SK-N-SH (cell line): ENCODE measurements around the gene HS6ST3. TPM values are rescaled to one million over a fixed set of nuclear protein-coding genes. Genes with fewer than 3 reads are reported as not detected.

Source experiments
- CTCF ChIA-PET: fragments of 300-600, 350-600 bp; formaldehyde crosslinking; extraction: SDS; loops from one replicate; lab custom pipeline; 2021; lab: Yijun Ruan, JAX
- POLR2A ChIA-PET: fragments of 350-600 bp; sonication (Branson Sonifier 250); formaldehyde crosslinking; extraction: SDS; loops from one replicate; lab custom pipeline; 2020; ENCODE audit warnings: antibody characterized with exemption, inconsistent platforms; lab: Yijun Ruan, JAX
- DNase-seq: peaks from one replicate; pipeline ENCODE4 v3.0.0; 2012
- H2AFZ ChIP-seq: fragments of 200-600 bp; sonication (generic); 2 replicates; pipeline ENCODE4 v1.8.1; 2016; ENCODE audit warnings: antibody characterized with exemption, mild to moderate bottlenecking, low read depth
- H3F3A ChIP-seq: fragments of 200-600 bp; sonication (generic); replicated peaks from 2 replicates; pipeline ENCODE3; 2016; ENCODE audit warnings: antibody characterized with exemption, mild to moderate bottlenecking; ENCODE audit not compliant: insufficient read depth
- H3K27ac ChIP-seq, 2 experiments: fragments of 200-500 bp in 1 of 2; fragments of 200-600 bp in 1 of 2; sonication (Bioruptor generic) in 1 of 2; sonication (generic), shearing (Covaris generic) in 1 of 2; 2 replicates each; pipeline versions ENCODE4 v1.5.1 to v1.6.1; 2014 to 2016; ENCODE audit warnings: low read depth in 2 of 2, inconsistent platforms in 1 of 2, low read length in 1 of 2, mild to moderate bottlenecking in 1 of 2, mixed read lengths in 1 of 2
- H3K27me3 ChIP-seq: fragments of 200-600 bp; sonication (generic), shearing (Covaris generic); 2 replicates; pipeline ENCODE4 v1.6.1; 2016; ENCODE audit warnings: mixed run types; ENCODE audit not compliant: insufficient read depth
- H3K36me3 ChIP-seq, 2 experiments: fragments of 200-500 bp in 1 of 2; fragments of 200-600 bp in 1 of 2; sonication (Bioruptor generic) in 1 of 2; sonication (generic) in 1 of 2; replicated peaks in 1 of 2; 2 replicates each; pipeline versions ENCODE3 to v1.5.1; 2014 to 2016; ENCODE audit warnings: low read length in 1 of 2, mild to moderate bottlenecking in 1 of 2; ENCODE audit not compliant: insufficient read depth in 2 of 2, control insufficient read depth in 1 of 2
- H3K4me1 ChIP-seq, 2 experiments: fragments of 200-500 bp in 1 of 2; fragments of 200-600 bp in 1 of 2; sonication (Bioruptor generic) in 1 of 2; sonication (generic), shearing (Covaris generic) in 1 of 2; 2 replicates each; pipeline versions ENCODE4 v1.5.1 to v1.6.1; 2014 to 2016; ENCODE audit warnings: low read depth in 1 of 2, low read length in 1 of 2, mixed run types in 1 of 2; ENCODE audit not compliant: insufficient read depth in 2 of 2, control insufficient read depth in 1 of 2
- H3K4me2 ChIP-seq: fragments of 200-600 bp; sonication (generic), shearing (Covaris generic); 2 replicates; pipeline ENCODE4 v1.6.1; 2017; ENCODE audit warnings: mixed run types
- H3K4me3 ChIP-seq, 2 experiments: fragments of 200-500 bp in 1 of 2; fragments of 200-600 bp in 1 of 2; sonication (Bioruptor generic) in 1 of 2; sonication (generic), shearing (Covaris generic) in 1 of 2; 2 replicates each; pipeline versions ENCODE4 v1.5.1 to v1.8.1; 2014 to 2016; ENCODE audit warnings: low read depth in 2 of 2, inconsistent platforms in 1 of 2, low read length in 1 of 2, mild to moderate bottlenecking in 1 of 2, mixed read lengths in 1 of 2, moderate library complexity in 1 of 2
- H3K79me2 ChIP-seq: fragments of 200-600 bp; sonication (generic); 2 replicates; pipeline ENCODE4 v1.8.1; 2017; ENCODE audit warnings: mild to moderate bottlenecking; ENCODE audit not compliant: insufficient read depth
- H3K9ac ChIP-seq: fragments of 200-600 bp; sonication (generic); 2 replicates; pipeline ENCODE4 v1.6.1; 2017; ENCODE audit warnings: mixed run types
- H3K9me2 ChIP-seq: fragments of 200-600 bp; sonication (generic); 2 replicates; pipeline ENCODE4 v1.6.1; 2017; ENCODE audit warnings: mixed run types
- H3K9me3 ChIP-seq: fragments of 200-600 bp; sonication (generic); 2 replicates; pipeline ENCODE4 v1.6.1; 2017; ENCODE audit warnings: mixed run types, mild to moderate bottlenecking, moderate library complexity
- H4K20me1 ChIP-seq: fragments of 200-600 bp; sonication (generic); 2 replicates; pipeline ENCODE4 v1.6.1; 2017; ENCODE audit warnings: mild to moderate bottlenecking, mixed run types; ENCODE audit not compliant: insufficient read depth
- CHD2 ChIP-seq: fragments of 150-350 bp; IDR thresholded peaks from 2 replicates; pipeline ENCODE4 v1.6.1; 2018; ENCODE audit warnings: low read length; ENCODE audit not compliant: partially characterized antibody
- EP300 ChIP-seq, 2 experiments: IDR thresholded peaks; 2 replicates each; pipeline versions ENCODE4 v1.4.0 to v1.6.1; 2012; ENCODE audit warnings: borderline replicate concordance in 1 of 2, low read depth in 1 of 2, low read length in 1 of 2
- FOSL2 ChIP-seq: IDR thresholded peaks from 2 replicates; pipeline ENCODE4 v1.4.0; 2012; ENCODE audit warnings: low read depth, mild to moderate bottlenecking, moderate library complexity, borderline replicate concordance
- FOXJ3 ChIP-seq: sonication (generic); formaldehyde crosslinking; IDR thresholded peaks from 2 replicates; pipeline ENCODE4 v1.5.1; 2020; ENCODE audit warnings: mild to moderate bottlenecking, missing genetic modification reagents
- FOXM1 ChIP-seq: IDR thresholded peaks from 2 replicates; pipeline ENCODE4 v1.4.0; 2012; ENCODE audit warnings: low read depth, mild to moderate bottlenecking
- GABPA ChIP-seq: IDR thresholded peaks from 2 replicates; pipeline ENCODE4 v1.4.0; 2012; ENCODE audit warnings: low read depth, mild to moderate bottlenecking
- NRF1 ChIP-seq: IDR thresholded peaks from 2 replicates; pipeline ENCODE4 v1.6.1; 2012; ENCODE audit warnings: low read depth, mild to moderate bottlenecking, low read length
- POLR2AphosphoS5 ChIP-seq: IDR thresholded peaks from 2 replicates; pipeline ENCODE4 v1.6.1; 2012; ENCODE audit warnings: low read depth, low read length
- RFX5 ChIP-seq: IDR thresholded peaks from 2 replicates; pipeline ENCODE4 v1.6.1; 2012; ENCODE audit warnings: mild to moderate bottlenecking, improper control_type of control experiment, low read length
- SIN3A ChIP-seq: IDR thresholded peaks from 2 replicates; pipeline ENCODE4 v1.6.1; 2012; ENCODE audit warnings: low read depth, mild to moderate bottlenecking, low read length, moderate library complexity, borderline replicate concordance
- SMC3 ChIP-seq: IDR thresholded peaks from 2 replicates; pipeline ENCODE4 v1.6.1; 2012; ENCODE audit warnings: low read depth, low read length, improper control_type of control experiment
- TAF1 ChIP-seq: IDR thresholded peaks from 2 replicates; pipeline ENCODE4 v1.6.1; 2012; ENCODE audit warnings: low read depth, mild to moderate bottlenecking, low read length, moderate library complexity, borderline replicate concordance
- TEAD4 ChIP-seq: IDR thresholded peaks from 2 replicates; pipeline ENCODE4 v1.4.0; 2012; ENCODE audit warnings: mild to moderate bottlenecking, borderline replicate concordance; ENCODE audit not compliant: insufficient read depth
- YY1 ChIP-seq: IDR thresholded peaks from 2 replicates; pipeline ENCODE4 v1.4.0; 2012; ENCODE audit warnings: low read depth, mild to moderate bottlenecking
- WGBS: methylation state at CpG from one replicate; pipeline ENCODE4 v1.1.6; 2017; ENCODE audit warnings: low lambda C conversion rate; 5-methylcytosine and 5-hydroxymethylcytosine counted together
- polyA plus RNA-seq, 3 experiments: library from polyadenylated mRNA; depleted of rRNA; stranded (reverse); fragments of >200 nt; gene quantifications; 2 replicates each; pipeline ENCODE4 v1.2.3, GENCODE V29; 2012
- TF ChIP-seq, protein P1 (sequence below): fragments of 150-350 bp; IDR thresholded peaks from 2 replicates; pipeline ENCODE4 v1.6.1; 2016; ENCODE audit warnings: mild to moderate bottlenecking, low read depth, low read length
- TF ChIP-seq, protein P2 (sequence below): fragments of 200-600 bp; sonication (generic); IDR thresholded peaks from 2 replicates; pipeline ENCODE4 v1.6.1; 2017; ENCODE audit warnings: antibody characterized with exemption, mild to moderate bottlenecking, moderate library complexity

HS6ST3 gene
- polyA plus RNA-seq, 1 of the 3 experiments (the other 2 are of a cell fraction) = under 0.01 TPM

DNA sequence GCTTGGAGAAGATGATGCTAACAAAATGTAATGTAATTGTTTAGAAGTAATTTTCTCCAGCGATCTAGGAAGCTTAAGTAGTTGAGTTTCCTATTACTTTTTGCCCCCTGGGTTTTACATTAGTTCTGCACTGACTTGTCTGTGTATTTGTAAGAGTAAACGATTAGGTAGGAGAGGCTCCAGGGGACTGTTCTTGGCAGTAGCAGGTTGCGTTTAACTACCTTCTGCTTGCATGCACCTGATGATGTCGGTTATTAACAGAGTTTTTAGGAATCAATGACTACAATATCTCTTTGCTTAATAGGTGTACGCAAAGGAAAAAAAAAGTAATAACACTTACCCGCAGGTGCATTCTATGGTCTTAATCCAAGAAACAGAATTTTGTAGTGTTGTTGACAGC, 18.4 kb upstream of the HS6ST3 start:
- no peak overlapping the region for H3K4me3 ChIP-seq
- no peak overlapping the region for H2AFZ ChIP-seq
- no peak overlapping the region for H3K27ac ChIP-seq
- 51% methylated on average over 6 of the region's 6 CpGs for WGBS
- H3K79me2 ChIP-seq = no peaks in the 10 kb centered on the region
- TF ChIP-seq FOXJ3 (CRISPR knock-in tag) = no peak
- H3K9ac ChIP-seq = no peak overlapping the region
- H4K20me1 ChIP-seq = no peaks in the 10 kb centered on the region
- CTCF ChIA-PET = interaction anchor here (1.9 kb wide), 1 partner anchor 13 kb away, joined by 6 read pairs; no protein-coding TSS in a partner anchor
- POLR2A ChIA-PET = no interaction called here
- H3K36me3 ChIP-seq = no peaks in the 10 kb centered on the region
- H3K9me2 ChIP-seq = no peaks in the 10 kb centered on the region
- peaks cover 9% of the 10 kb centered on the region; the same call in 1 of the 2 replicates for H3K27me3 ChIP-seq
- DNase-seq = no peak
- no peaks in the 10 kb centered on the region for H3K4me1 ChIP-seq
- no peak overlapping the region for H3K4me2 ChIP-seq
- no peaks in the 10 kb centered on the region for H3K9me3 ChIP-seq
- no peaks in the 10 kb centered on the region for H3F3A ChIP-seq

DNA sequence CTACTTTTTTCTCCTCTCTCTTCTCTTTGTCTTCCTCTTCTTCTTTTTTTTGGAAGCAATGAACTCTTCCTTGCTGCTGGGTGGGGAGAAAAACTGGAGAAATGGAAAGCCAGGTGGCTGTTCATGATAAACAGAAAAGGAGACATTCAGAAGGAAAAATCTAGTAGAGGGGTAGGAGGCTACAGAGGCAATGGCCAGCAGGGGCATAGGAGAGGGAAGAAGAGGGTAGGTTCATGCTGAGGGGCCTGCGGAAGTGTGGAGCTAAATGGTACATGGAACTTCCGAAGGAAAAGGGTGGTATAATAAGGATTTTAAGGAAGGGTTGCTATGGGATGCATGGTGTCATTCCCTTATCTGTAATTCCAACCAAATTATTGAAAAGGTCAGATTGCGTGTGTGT, 17.5 kb upstream of the HS6ST3 start:
- Histone ChIP-seq H3K4me3 (no peak overlapping the region), H3K4me1 (no peaks in the 10 kb centered on the region), H4K20me1 (no peaks in the 10 kb centered on the region), H3K27ac (no peak overlapping the region), H3K36me3 (no peaks in the 10 kb centered on the region), H2AFZ (no peak overlapping the region), H3F3A (no peaks in the 10 kb centered on the region), H3K79me2 (no peaks in the 10 kb centered on the region), H3K9ac (no peak overlapping the region), H3K9me3 (no peaks in the 10 kb centered on the region), H3K9me2 (no peaks in the 10 kb centered on the region), H3K4me2 (no peak overlapping the region), H3K27me3 (peaks cover 9% of the 10 kb centered on the region; the same call in 1 of the 2 replicates)
- ChIA-PET POLR2A (no interaction called here), CTCF (interaction anchor here (1.0 kb wide), 1 partner anchor 21 kb away, joined by 3 read pairs; no protein-coding TSS in a partner anchor)
- TF ChIP-seq POLR2AphosphoS5 = no peak
- no peak for TF ChIP-seq TAF1
- TF ChIP-seq YY1 = no peak
- TF ChIP-seq SMC3 = no peak
- no peak for TF ChIP-seq SIN3A
- TF ChIP-seq FOSL2 = no peak
- TF ChIP-seq EP300 (IDR thresholded peaks at IDR 0.05; ENCODE audit: borderline replicate concordance in 1 of 2, low read depth in 1 of 2, low read length in 1 of 2) = no peak
- no peak for TF ChIP-seq CHD2
- TF ChIP-seq NRF1 = no peak
- TF ChIP-seq FOXM1 = no peak
- no peak for TF ChIP-seq FOXJ3 (CRISPR knock-in tag)
- TF ChIP-seq, protein P1, sequence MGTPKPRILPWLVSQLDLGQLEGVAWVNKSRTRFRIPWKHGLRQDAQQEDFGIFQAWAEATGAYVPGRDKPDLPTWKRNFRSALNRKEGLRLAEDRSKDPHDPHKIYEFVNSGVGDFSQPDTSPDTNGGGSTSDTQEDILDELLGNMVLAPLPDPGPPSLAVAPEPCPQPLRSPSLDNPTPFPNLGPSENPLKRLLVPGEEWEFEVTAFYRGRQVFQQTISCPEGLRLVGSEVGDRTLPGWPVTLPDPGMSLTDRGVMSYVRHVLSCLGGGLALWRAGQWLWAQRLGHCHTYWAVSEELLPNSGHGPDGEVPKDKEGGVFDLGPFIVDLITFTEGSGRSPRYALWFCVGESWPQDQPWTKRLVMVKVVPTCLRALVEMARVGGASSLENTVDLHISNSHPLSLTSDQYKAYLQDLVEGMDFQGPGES = no peak
- TF ChIP-seq GABPA = no peak
- TF ChIP-seq, protein P2, sequence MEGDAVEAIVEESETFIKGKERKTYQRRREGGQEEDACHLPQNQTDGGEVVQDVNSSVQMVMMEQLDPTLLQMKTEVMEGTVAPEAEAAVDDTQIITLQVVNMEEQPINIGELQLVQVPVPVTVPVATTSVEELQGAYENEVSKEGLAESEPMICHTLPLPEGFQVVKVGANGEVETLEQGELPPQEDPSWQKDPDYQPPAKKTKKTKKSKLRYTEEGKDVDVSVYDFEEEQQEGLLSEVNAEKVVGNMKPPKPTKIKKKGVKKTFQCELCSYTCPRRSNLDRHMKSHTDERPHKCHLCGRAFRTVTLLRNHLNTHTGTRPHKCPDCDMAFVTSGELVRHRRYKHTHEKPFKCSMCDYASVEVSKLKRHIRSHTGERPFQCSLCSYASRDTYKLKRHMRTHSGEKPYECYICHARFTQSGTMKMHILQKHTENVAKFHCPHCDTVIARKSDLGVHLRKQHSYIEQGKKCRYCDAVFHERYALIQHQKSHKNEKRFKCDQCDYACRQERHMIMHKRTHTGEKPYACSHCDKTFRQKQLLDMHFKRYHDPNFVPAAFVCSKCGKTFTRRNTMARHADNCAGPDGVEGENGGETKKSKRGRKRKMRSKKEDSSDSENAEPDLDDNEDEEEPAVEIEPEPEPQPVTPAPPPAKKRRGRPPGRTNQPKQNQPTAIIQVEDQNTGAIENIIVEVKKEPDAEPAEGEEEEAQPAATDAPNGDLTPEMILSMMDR = no peak
- TF ChIP-seq RFX5 = no peak
- no peak for TF ChIP-seq TEAD4
- whole genome bisulfite sequencing = 70% methylated on average over 3 of the region's 3 CpGs
- no peak for DNase-seq
